ENCODE measurements around the gene FAM185A. TPM values are rescaled to one million over a fixed set of nuclear protein-coding genes. Genes with fewer than 3 reads are reported as not detected.

The FAM185A gene
- total and polyA plus RNA-seq, 2 of the 4 experiments (the other 2 are of a cell fraction), result 3.6 to 4.3 TPM

DNA sequence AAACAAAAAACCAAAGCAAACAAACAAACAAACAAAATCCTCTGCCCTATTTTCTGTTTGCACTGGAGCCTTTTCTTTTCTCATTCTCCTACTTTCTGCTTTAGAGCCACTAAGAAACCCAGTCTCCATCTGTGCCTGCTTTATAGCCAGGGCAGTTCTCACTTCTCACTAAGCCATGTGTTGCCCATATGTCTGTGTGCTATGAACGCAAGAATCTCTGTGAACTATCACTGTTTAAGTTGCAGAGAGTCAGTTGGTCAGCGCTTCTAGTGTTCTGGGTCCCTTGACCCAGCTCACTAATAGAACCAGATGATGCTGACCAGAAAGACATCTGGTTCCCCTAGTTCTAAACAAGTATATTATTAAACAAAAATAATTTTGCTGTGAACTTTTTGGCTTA, 81.4 kb downstream of the FAM185A start:
- Histone ChIP-seq H2BK120ac (ENCODE audit: low read depth, low read length) (peak overlapping the region; percentile 35; the same call in 1 of the 2 replicates), H3K9ac (ENCODE audit: low read depth, low read length) (no peak overlapping the region), H4K91ac (ENCODE audit: insufficient read depth, low read depth, low read length) (0 out of 2 replicates have a peak overlapping the region, but pooled peaks have one; percentile 11), H3K4me1 (ENCODE audit: control insufficient read depth, insufficient read depth, low read length) (peaks cover 13% of the 10 kb centered on the region), H4K5ac (ENCODE audit: low read depth, low read length) (no peak overlapping the region), H3K18ac (ENCODE audit: low read depth, low read length) (no peak overlapping the region), H3K27ac (ENCODE audit: insufficient read depth, low read length) (no peak overlapping the region), H3K9me1 (ENCODE audit: insufficient read depth, low read length) (no peaks in the 10 kb centered on the region), H2AK5ac (ENCODE audit: low read depth, low read length) (no peak overlapping the region), H3K56ac (ENCODE audit: extremely low read depth, insufficient read depth, low read length) (no peak overlapping the region), H3K27me3 (ENCODE audit: control insufficient read depth, insufficient read depth, low read length) (no peaks in the 10 kb centered on the region), H3K79me1 (ENCODE audit: low read depth in 1 of 2, low read length in 2 of 2) (no peaks in the 10 kb centered on the region), H2AK9ac (replicated peaks; ENCODE audit: low read depth, low read length, poor library complexity) (no peak overlapping the region), H3K4ac (ENCODE audit: low read depth, low read length) (no peak overlapping the region), H2BK15ac (ENCODE audit: low read depth, low read length) (peak overlapping the region; percentile 14; the same call in 1 of the 3 replicates), H3K4me3 (ENCODE audit: insufficient read depth, low read depth, low read length) (no peak overlapping the region), H2BK20ac (ENCODE audit: low read depth, low read length) (no peak overlapping the region), H3K23ac (ENCODE audit: low read depth, low read length) (no peak overlapping the region), H3K4me2 (ENCODE audit: low read depth, low read length) (no peak overlapping the region), H4K20me1 (ENCODE audit: insufficient read depth, low read length) (no peaks in the 10 kb centered on the region), H3K9me3 (ENCODE audit: control insufficient read depth, insufficient read depth, low read length) (no peaks in the 10 kb centered on the region), H3K14ac (replicated peaks; ENCODE audit: low read depth, low read length) (0 out of 2 replicates have a peak overlapping the region, but pooled peaks have one; percentile 34), H4K8ac (ENCODE audit: low read depth in 2 of 2, low read length in 2 of 2) (0 out of 4 replicates have a peak overlapping the region, but pooled peaks of 1 of the 2 experiments have one; percentile 16), H2AFZ (replicated peaks; ENCODE audit: low read length, poor library complexity) (no peak overlapping the region), H3K36me3 (ENCODE audit: control insufficient read depth, insufficient read depth, low read length) (no peaks in the 10 kb centered on the region), H2BK5ac (ENCODE audit: low read depth, low read length, poor library complexity, severe bottlenecking) (no peak overlapping the region)
- dilution Hi-C loops (cut with HindIII; ENCODE audit: low sequenced_read_pairs, unreplicated experiment) (no loop called here), in situ Hi-C loops (cut with MboI; ENCODE audit: low sequenced_read_pairs) (no loop called here), intact Hi-C loops (cut with micrococcal nuclease) (no loop called here)
- BruUV-seq (replicated peaks), result no TSS peak
- POLR2A ChIA-PET (ENCODE audit: unreplicated experiment), result no interaction called here
- ATAC-seq (ENCODE audit: low read depth) (no peak), DNase-seq (peak; percentile 69)
- no CpG with 5 or more reads among the region's 2 CpGs for WGBS, 2 experiments (ENCODE audit: extremely low coverage in 2 of 2, insufficient read length in 1 of 2)
- CTCF ChIA-PET, result interaction anchor here (0.7 kb wide), 1 partner anchor 21 kb away, joined by 3 read pairs; no protein-coding TSS in a partner anchor
- TF ChIP-seq MAZ (IDR thresholded peaks at IDR 0.05; ENCODE audit: borderline replicate concordance, low read depth, low read length) (no peak), CEBPB (IDR thresholded peaks at IDR 0.05; ENCODE audit: low read depth, low read length) (no peak)
- TF ChIP-seq, protein P1, sequence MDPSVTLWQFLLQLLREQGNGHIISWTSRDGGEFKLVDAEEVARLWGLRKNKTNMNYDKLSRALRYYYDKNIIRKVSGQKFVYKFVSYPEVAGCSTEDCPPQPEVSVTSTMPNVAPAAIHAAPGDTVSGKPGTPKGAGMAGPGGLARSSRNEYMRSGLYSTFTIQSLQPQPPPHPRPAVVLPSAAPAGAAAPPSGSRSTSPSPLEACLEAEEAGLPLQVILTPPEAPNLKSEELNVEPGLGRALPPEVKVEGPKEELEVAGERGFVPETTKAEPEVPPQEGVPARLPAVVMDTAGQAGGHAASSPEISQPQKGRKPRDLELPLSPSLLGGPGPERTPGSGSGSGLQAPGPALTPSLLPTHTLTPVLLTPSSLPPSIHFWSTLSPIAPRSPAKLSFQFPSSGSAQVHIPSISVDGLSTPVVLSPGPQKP (IDR thresholded peaks at IDR 0.05; ENCODE audit: borderline replicate concordance, low read depth, low read length), result no peak
- TF ChIP-seq, protein P2, sequence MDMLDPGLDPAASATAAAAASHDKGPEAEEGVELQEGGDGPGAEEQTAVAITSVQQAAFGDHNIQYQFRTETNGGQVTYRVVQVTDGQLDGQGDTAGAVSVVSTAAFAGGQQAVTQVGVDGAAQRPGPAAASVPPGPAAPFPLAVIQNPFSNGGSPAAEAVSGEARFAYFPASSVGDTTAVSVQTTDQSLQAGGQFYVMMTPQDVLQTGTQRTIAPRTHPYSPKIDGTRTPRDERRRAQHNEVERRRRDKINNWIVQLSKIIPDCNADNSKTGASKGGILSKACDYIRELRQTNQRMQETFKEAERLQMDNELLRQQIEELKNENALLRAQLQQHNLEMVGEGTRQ (IDR thresholded peaks at IDR 0.05; ENCODE audit: low read depth, low read length), result no peak
- TF ChIP-seq, protein P3, sequence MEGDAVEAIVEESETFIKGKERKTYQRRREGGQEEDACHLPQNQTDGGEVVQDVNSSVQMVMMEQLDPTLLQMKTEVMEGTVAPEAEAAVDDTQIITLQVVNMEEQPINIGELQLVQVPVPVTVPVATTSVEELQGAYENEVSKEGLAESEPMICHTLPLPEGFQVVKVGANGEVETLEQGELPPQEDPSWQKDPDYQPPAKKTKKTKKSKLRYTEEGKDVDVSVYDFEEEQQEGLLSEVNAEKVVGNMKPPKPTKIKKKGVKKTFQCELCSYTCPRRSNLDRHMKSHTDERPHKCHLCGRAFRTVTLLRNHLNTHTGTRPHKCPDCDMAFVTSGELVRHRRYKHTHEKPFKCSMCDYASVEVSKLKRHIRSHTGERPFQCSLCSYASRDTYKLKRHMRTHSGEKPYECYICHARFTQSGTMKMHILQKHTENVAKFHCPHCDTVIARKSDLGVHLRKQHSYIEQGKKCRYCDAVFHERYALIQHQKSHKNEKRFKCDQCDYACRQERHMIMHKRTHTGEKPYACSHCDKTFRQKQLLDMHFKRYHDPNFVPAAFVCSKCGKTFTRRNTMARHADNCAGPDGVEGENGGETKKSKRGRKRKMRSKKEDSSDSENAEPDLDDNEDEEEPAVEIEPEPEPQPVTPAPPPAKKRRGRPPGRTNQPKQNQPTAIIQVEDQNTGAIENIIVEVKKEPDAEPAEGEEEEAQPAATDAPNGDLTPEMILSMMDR (conservative IDR thresholded peaks at IDR 0.05; ENCODE audit: low read depth, low read length), result no peak
